Rectal smooth muscle tissue (tissue), 1 donor: ENCODE results near the gene ETS2.

Experiments
- H3K27ac ChIP-seq: one replicate; pipeline ENCODE4 v1.7.0; 2013; ENCODE audit warnings: low read depth, low read length, inconsistent platforms
- H3K27me3 ChIP-seq: one replicate; pipeline ENCODE4 v1.7.0; 2013; ENCODE audit warnings: low read length; ENCODE audit not compliant: control insufficient read depth, insufficient read depth
- H3K36me3 ChIP-seq: one replicate; pipeline ENCODE4 v1.7.0; 2013; ENCODE audit warnings: low read length; ENCODE audit not compliant: control insufficient read depth, insufficient read depth
- H3K4me1 ChIP-seq: one replicate; pipeline ENCODE4 v1.7.0; 2013; ENCODE audit warnings: low read length; ENCODE audit not compliant: control insufficient read depth, insufficient read depth
- H3K4me3 ChIP-seq: one replicate; pipeline ENCODE4 v1.7.0; 2013; ENCODE audit warnings: low read length
- H3K9ac ChIP-seq: one replicate; pipeline ENCODE4 v1.7.0; 2013; ENCODE audit warnings: low read length

Gene ETS2

DNA sequence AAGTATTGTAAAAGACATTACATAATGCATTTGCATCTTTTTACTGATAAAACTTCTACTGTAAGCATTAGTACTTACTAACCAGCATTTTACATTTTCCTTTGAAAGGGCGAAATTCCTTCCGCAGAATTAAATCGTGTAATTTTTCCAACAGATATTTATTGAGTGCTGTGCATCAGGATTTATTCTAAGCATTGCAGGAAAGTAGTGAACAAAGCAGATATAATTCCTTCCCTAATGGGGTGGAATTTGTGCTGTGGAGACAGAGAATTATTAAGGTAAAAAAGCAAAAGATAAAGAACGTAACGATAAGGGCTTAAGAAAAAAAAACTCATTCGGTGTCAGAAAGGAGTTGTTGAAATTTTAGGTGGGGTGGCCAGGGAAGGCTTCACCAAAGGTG is 7.6 kb upstream of the ETS2 start:
- no peak overlapping the region for H3K27ac ChIP-seq
- H3K9ac ChIP-seq, result no peak overlapping the region
- no peaks in the 10 kb centered on the region for H3K27me3 ChIP-seq
- H3K36me3 ChIP-seq, result no peaks in the 10 kb centered on the region
- no peak overlapping the region for H3K4me3 ChIP-seq
- H3K4me1 ChIP-seq, result no peaks in the 10 kb centered on the region

DNA sequence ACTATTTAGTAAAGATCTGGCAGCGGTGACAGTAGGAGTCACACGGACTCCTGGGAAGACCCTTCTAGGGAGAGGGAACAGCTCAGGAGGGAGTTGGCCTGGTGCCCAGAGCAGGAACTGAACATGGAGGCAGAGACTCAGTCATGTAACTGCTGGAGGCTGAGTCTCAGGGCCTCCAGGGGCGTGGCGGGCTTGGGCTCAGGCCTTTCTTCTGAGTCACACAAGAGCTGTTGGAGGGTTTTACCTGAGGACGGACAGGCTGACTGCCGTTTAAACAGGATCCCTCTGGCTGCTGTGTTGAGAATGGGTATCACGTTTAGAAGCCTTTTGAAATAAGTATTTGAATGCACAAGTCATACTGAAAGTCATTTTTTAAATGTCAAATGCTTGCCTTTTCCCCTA is 7.2 kb upstream of the ETS2 start:
- H3K9ac ChIP-seq, result no peak overlapping the region
- no peaks in the 10 kb centered on the region for H3K36me3 ChIP-seq
- H3K4me3 ChIP-seq, result no peak overlapping the region
- H3K27ac ChIP-seq, result no peak overlapping the region
- no peaks in the 10 kb centered on the region for H3K4me1 ChIP-seq
- H3K27me3 ChIP-seq, result no peaks in the 10 kb centered on the region

DNA sequence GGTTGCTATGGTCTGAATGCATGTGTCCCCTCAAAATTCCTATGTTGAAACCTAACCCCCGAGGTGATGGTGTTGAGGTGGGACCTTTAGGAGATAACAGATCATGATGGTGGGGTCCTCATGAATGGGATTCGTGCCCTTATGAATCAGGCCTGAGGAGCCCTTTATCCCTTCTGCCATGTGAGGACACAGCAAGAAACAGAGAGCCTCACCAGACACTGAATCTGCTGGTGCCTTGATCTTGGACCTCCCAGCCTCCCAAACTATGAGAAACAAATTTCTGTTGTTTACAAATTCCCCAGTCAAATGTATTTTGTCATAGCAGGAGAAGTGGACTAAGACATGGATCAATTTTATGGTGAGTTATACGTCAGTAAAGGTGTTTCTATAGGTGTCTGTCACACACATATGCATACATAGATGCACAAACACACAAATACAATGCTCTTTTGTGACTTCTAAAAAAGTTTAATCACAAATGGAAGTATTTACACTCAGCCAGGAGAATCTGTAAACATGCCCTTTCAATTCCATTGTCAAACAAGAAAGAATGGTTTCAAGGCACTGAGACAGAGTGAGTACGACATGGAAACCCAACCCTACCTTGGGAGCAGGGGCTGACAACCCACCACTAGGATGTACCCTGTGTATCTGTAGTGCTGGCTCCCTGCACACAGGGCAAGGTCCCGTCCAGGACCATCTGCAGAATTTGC is 5.5 kb upstream of the ETS2 start:
- Histone ChIP-seq H3K27ac (no peak overlapping the region), H3K36me3 (no peaks in the 10 kb centered on the region), H3K27me3 (no peaks in the 10 kb centered on the region), H3K4me3 (no peak overlapping the region), H3K9ac (no peak overlapping the region), H3K4me1 (peaks cover 4% of the 10 kb centered on the region)

DNA sequence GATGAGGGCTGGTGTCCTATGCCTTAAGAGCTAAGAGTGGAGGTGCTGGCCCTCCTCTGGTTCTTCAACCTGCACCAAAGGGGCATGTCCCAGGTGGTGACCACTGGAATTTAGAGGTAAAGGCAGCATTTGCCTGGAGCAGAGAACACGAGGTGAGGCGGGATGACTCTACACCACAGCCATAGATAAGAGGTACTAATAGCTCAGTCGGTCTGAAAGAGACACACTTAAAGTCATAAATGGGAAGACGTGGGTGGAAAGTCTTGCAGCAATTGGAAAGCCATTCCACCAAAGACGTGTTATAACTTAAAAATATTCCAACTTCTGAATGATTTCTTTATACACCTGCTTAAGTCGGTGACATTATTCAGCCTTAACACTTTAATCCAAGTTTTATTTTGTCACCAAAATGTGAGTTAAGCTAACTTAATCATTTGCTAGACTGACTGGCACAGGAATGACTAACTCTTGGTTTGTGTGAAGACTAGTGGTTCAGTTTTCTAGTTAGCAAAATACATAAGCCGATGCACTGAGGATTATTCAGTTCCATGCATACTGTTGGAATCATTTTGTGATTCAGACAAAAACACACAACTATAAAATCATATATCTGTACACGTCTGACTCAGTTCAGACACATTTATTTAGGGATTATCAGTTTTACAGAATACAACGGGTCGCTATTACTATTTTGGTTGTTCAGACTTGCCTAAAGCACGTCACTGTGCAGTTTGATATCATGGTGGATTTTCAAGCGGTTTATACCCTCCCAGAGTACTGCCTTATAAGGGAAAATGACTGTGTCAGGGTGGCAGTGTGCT is 4.6 kb upstream of the ETS2 start:
- Histone ChIP-seq H3K4me3 (no peak overlapping the region), H3K9ac (no peak overlapping the region), H3K36me3 (no peaks in the 10 kb centered on the region), H3K27me3 (no peaks in the 10 kb centered on the region), H3K4me1 (peaks cover 4% of the 10 kb centered on the region), H3K27ac (no peak overlapping the region)

DNA sequence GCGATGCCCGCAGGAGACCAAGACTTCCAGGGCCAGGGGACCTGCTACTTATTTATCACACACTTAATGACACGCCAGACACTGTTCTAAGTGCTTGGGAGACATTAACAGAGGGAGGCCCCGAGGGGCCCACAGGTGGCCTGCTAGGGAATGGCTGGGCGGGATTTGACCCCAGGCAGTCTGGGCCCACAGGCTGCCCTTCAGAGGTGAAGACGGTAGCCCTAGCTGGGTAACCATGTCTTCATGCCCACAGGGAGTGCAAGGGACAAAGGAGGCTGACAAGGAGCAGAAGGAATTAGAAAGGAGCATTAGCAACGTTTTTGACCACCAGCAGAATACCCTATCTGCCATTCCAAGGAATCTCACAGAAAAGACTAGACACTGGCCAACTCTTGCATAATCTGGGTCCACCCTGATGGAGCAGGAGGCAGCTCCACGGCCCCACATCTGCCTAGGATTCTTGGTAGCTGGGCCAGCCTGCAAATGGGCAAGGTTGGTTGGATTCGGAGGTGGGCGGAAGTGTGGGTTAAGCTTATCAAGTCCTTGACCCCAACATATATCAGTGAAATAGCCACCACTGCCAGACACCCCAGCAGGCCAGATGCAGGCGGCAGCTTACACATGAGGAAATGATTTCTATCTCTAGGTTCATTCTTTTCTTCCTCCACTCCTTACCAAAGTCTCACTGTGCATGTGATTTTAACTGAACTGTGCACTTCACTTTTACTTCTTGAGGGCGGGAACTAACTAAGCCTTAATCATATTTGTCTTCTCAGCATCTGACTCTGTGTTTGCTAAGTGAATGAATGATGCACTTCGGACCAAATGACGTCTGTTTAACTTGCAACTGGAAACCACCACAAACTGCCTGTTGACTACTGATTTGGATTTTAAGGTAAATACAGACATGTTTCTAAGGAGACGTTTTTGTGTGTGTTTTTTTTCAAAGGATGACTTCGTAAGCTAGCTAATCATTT is 3.4 kb upstream of the ETS2 start:
- no peak overlapping the region for H3K9ac ChIP-seq
- no peak overlapping the region for H3K4me3 ChIP-seq
- H3K4me1 ChIP-seq, result peaks cover 4% of the 10 kb centered on the region
- no peak overlapping the region for H3K27ac ChIP-seq
- H3K27me3 ChIP-seq, result no peaks in the 10 kb centered on the region
- H3K36me3 ChIP-seq, result no peaks in the 10 kb centered on the region

DNA sequence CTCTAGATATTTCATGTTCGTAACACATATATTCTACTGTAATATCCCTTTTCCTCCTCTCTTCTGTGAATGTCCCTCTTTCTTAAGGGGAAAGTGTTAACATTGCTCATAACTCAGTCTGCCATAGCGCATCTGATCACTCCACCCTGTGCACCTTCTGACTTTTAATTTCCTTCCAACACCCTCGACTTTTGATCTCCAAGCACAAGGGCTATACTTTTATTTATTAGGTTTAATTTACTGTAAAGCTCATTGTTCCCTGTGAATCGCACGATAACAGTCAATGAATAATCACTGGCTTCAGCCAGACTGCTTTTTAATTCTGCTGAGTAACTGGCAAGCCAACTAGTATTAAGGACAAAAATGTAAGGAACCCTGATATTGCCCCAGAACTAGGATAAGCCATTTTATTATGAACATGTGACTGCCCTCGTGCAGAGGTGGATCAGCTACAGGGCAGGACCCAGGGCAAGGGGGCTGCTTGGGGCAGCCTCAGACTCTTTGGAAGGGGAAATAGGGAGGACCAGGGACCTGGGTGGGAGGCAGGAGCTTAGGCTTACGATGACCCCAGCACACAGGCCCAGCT is 2.6 kb upstream of the ETS2 start:
- H3K4me1 ChIP-seq, result peaks cover 8% of the 10 kb centered on the region
- no peak overlapping the region for H3K27ac ChIP-seq
- no peaks in the 10 kb centered on the region for H3K36me3 ChIP-seq

DNA sequence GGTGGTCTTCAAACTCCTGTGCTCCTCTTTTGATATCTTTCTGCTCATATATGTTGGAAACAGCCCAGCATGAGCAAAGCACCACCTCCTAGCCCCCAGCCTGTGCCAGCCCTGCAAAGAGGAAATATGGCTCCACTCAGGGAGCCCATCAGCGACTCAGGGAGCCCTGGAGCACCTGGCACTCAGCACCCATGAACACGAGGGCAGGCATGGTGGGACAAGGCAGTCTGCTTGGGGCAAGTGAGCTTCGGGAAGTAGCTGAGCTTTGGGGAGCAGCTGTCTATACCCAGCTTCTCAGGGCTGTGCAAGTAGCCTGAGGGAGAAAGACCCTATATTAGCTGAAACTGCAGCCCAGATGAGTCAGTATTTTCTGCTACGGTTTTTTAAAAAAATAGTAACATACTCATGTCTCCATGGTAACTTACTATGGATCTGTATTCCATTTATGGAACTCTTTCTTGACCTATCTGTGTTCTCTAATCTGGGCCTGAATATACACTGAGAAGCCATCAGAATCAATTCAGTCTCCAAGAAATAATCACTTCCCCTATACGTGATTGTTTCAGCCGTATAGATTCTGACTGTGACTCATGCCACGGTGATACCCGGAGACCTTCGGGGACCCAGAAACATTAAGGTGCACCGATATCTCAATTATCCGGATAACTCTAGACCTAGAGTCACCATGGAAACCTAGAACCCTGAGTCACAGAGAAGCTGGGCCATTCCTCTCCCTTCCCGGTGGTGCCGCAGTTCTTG is 1.5 kb upstream of the ETS2 start:
- no peaks in the 10 kb centered on the region for H3K36me3 ChIP-seq

More for the DNA sequence above, 2.6 kb upstream of the ETS2 start:
- Histone ChIP-seq H3K9ac (no peak overlapping the region), H3K4me3 (no peak overlapping the region), H3K27me3 (no peaks in the 10 kb centered on the region)

DNA sequence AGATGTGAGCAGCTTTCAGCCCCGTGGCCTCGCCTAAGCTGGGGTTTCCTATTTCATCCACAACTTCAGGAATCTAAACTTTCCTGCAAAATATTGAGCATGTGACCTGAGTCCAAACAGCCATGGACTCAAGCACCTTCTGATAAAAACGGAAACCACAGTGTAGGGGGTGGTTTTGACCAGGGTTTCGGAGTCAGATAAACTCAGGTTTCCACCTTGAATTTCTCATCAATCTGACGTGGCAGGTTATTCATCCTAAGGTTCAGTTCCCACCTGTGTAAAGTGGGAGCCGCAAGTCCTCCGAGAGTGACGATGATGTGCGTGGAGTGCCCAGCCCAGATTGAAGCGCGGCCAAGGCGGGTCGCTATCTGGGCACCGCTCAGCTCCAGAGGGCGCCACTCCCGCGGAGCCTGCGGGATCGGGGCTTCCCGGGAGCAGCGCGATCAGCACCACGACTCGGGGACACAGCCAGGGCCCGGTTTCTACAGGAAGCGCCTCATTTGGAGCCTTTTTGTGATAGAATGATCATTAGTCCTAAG is 871 bp upstream of the ETS2 start:
- Histone ChIP-seq H3K36me3 (no peaks in the 10 kb centered on the region), H3K27ac (peak overlapping the region; percentile 87), H3K9ac (peak overlapping the region; percentile 66), H3K4me3 (peak overlapping the region; percentile 72), H3K4me1 (peaks cover 10% of the 10 kb centered on the region), H3K27me3 (no peaks in the 10 kb centered on the region)

More for the DNA sequence above, 1.5 kb upstream of the ETS2 start:
- Histone ChIP-seq H3K9ac (no peak overlapping the region), H3K4me3 (peak overlapping the region; percentile 72), H3K27me3 (no peaks in the 10 kb centered on the region), H3K27ac (peak overlapping the region; percentile 87), H3K4me1 (peaks cover 10% of the 10 kb centered on the region)

DNA sequence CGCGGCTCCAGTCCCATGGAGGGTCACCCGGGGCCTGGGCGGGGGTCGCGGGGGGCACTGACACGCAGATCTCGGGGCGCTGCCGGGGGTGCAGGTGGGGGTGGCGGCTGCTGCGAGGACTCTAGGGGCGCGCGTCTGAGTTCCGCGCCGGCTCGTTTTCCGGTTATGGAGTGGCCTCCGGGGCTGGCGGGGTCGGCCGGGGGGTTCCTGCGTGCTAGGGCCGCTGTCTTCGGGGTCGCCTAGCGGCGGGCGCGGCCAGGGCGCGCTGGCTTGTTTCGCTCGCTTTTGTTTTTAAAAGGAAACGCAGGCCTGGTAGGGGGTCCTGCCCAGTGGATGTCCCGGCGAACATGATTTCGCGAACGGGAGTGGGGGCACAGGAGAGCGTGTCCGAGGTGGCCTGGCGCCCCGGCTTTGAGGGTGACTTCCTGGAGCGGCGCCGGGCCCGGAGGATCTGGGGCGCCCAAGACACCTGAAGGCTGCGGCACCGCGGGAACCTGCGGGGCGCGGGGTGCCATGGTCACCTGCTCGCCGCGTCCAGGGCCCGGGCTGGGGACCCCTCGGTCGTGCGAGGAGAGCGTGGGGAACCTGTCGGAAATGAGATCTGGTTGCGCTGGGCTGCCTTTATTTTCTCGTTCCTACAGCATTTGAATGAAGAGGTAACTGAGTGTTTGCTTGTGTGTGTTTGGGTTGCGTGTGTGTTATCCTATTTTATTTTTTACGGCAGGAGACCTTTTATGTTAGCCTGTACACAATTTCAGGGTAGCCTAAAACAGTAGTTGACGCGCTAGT is 618 bp downstream of the ETS2 start:
- peak overlapping the region; percentile 35 for H3K9ac ChIP-seq
- H3K4me1 ChIP-seq, result peaks cover 14% of the 10 kb centered on the region
- H3K27me3 ChIP-seq, result no peaks in the 10 kb centered on the region
- H3K27ac ChIP-seq, result peak overlapping the region; percentile 87
- no peaks in the 10 kb centered on the region for H3K36me3 ChIP-seq
- H3K4me3 ChIP-seq, result peak overlapping the region; percentile 72

DNA sequence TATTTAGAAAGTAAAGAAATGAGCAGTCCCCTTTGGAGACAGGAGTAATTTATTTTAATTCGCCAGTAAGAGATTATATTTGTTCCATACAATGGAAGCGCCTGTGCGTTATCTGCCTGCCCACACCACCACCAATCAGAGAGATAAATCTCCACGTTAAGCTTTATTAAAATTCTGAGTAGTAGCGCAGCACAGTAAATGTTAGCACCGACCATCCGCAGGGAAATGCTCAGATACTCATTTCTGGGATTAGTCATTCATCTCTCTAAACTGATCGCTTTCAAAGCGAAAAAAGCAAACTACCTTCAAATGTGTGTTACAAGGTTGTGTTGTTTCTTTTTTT is 1.2 kb downstream of the ETS2 start:
- no peaks in the 10 kb centered on the region for H3K36me3 ChIP-seq
- no peaks in the 10 kb centered on the region for H3K27me3 ChIP-seq
- H3K4me1 ChIP-seq, result peaks cover 14% of the 10 kb centered on the region
- peak overlapping the region; percentile 87 for H3K27ac ChIP-seq
- peak overlapping the region; percentile 72 for H3K4me3 ChIP-seq
- peak overlapping the region; percentile 43 for H3K9ac ChIP-seq

DNA sequence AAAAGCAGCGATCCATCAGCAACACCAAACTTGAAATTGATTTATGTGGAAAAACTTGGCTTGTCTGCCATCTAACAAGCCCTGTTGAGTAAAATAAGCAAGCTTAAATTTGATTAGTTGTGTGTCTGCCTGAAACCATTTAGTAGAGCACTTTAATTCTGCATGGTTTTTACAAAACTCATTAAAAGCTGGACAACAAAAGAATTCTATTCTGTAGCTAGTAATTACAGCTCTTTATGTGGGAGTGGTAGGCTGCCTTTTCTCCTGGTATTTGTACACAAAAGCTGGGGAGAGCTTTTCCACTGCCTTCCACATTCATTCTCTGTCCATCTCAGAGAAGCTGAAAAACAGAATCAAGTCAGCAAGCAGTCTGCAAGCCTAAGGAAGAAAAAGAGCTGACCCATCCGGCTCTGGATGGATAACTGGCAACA is 1.7 kb downstream of the ETS2 start:
- Histone ChIP-seq H3K27ac (peak overlapping the region; percentile 87), H3K9ac (peak overlapping the region; percentile 28), H3K4me3 (peak overlapping the region; percentile 72), H3K27me3 (no peaks in the 10 kb centered on the region), H3K36me3 (no peaks in the 10 kb centered on the region), H3K4me1 (peaks cover 14% of the 10 kb centered on the region)
